NCI-H774 (cell line): ENCODE results near the gene RPRD2.
"Not testable (repeated sequence)": the region's sequence is repeated elsewhere in the genome, so short reads cannot be mapped to it uniquely, and the experiment has no call there.

Experiments
- DNase-seq: peaks from one replicate; lab custom pipeline; 2025; lab: John Stamatoyannopoulos, UW

RPRD2 gene

DNA sequence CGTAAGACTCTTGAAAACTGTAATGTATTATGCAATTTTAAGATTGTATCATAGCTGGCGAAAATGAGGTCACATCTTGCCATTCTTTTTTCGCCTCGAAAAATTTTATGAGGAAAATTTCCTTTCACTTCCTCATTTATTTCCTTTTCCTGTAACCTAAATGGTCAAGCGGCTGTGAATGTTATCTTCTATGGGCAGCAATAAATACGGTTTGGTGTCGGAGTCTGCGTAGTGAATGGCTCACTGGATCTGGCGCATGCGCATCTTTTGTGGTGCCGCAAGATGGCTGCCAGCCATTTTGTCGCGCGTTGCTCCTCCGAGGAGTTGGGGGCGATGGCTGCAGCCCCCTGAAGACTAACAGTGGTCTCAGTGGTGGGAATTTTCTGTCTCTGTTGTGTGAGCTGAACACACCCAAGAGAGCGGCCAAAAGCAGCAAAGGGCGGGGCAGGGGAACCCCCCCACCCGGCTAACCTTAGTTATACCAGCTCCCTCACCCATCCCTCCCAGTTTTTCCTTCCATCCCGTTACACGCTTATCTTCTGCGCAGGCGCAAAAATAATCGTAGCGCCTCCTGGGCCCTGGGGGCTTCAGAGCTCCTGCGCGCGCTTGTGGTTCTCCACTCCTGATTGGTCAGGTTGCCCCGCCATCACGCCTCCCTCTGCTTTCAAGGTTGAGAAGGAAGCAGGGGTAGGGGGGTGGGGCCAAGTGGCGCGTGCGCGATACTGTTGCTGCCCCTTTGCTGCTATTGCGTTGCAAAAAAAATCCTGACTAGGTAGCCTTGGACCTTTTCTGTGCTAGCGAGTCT is at the start of gene RPRD2:
Gene RPRD2 (plus strand): TSS at position 722 of the 805 bp plus-strand sequence. CDS start 568 bp downstream, outside the sequence.
- peak; percentile 99 for DNase-seq

DNA sequence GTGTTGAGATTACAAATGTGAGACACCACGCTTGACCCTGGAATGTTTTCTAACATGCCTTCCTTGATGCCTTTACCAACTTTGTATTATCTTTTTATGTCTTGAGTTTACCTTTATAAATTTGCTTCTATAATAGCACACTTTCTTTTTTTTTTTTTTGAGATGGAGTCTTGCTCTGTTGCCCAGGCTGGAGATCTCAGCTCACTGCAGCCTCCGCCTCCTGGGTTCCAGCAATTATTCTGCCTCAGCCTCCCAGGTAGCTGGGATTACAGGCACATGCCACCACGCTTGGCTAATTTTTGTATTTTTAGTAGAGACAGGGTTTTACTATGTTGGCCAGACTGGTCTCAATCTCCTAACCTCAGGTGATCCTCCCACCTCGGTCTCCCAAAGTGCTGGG is 49.3 kb upstream of the RPRD2 start:
- DNase-seq, result not testable (repeated sequence)

DNA sequence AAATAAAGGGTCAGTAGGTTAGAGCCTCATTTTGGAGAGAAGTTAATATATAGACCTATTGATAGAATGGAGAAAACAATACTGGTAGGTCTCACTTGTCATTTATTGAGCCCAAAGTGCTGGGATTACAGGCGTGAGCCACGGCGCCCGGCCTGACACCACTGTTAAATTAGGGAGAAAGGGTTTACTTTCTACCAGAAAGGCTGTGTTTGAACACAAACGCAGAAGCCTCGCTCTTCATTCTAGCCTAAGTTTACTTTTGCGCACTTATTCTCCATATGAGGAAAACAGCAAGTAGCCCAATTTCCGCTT is 43.3 kb upstream of the RPRD2 start:
- DNase-seq, result no peak

DNA sequence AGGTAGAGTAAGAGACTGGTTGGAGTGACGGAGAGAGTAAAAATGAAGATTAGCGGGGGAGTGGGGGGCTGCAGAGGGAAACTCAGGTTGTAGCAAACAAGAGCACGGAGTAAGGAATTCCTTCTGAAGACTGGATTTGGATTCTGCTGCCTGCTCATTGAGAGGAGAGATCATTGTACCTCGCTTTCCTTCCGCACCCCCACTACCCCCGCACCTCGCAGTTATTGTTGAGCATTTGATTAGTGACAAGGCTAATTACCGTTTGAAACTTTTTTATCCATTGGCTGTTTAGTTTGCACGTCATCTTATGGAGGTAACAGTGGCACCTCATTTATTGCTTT is 42.2 kb upstream of the RPRD2 start:
- no peak for DNase-seq

DNA sequence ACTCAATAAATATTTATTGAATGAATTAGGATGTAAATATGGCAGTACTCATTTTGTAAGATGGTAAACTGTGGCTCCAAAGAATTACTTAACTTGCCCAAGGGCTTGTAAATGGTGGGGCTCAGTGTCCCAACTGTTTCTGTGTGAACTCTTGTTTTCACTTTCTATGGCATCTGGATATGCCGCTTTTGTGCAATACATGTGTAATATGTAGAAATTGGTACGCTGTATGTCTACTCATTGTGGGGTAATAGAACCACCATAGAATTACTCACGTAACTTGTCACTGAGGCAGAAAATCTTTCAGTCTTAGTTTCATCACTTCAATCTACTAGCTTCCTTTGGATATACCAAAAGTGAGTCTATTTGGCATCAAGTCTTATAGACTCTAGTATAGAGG is 41.6 kb upstream of the RPRD2 start:
- no peak for DNase-seq

DNA sequence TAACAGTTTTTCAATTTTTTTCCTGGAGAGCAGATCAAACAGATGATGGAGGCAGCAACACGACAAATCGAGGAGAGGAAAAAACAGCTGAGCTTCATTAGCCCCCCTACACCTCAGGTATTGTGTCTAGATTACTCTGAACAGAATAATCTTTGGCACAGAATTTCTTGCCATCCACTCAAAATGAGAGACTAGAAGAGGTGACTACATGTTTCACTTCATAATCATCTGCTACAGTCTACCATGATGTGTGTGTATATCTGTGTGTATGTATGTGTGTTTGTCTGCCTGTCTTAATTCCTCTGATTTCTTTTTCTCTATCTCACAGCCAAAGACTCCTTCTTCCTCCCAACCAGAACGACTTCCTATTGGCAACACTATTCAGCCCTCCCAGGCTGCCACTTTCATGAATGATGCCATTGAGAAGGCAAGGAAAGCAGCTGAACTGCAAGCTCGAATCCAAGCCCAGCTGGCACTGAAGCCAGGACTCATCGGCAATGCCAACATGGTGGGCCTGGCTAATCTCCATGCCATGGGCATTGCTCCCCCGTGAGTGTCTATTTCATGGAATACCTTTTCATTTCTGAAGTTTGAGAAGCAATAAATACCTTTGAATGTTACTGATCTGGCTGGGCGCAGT is 31.2 kb upstream of the RPRD2 start:
- no peak for DNase-seq

DNA sequence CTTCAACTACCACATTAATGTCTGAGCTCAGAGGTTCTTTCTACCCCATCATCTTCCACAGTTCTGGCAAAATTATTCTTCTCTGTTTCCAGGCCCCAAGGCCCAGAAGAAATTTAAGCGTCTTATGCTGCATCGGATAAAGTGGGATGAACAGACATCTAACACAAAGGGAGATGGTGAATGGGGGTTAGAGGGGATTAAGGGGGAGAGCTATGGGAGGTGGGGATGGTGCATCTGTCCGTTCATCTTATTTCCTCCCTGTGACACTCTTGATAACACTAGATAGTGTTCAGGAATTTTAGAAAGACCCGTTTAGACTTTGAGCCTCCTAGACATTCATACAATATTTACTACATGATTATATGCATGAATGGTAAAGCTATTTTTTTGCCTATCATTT is 17.6 kb upstream of the RPRD2 start:
- no peak for DNase-seq

DNA sequence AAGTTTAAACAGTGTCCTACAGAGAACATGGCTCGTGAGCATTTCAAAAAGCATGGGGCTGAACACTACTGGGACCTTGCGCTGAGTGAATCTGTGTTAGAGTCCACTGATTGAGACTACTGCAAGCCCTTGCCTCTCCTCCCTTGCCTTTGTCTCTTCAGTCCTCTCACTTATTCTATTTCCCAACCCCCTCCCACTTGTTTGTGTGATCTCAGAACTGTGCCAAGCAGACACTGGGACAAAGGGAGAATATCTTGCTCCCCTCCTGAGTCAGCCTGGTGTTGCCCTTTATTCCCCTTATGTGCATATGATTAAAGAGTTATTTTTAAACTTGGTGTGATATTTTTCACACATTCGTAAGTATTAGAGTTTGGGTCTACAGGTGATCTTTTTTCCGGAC is 11.1 kb upstream of the RPRD2 start:
- no peak for DNase-seq

DNA sequence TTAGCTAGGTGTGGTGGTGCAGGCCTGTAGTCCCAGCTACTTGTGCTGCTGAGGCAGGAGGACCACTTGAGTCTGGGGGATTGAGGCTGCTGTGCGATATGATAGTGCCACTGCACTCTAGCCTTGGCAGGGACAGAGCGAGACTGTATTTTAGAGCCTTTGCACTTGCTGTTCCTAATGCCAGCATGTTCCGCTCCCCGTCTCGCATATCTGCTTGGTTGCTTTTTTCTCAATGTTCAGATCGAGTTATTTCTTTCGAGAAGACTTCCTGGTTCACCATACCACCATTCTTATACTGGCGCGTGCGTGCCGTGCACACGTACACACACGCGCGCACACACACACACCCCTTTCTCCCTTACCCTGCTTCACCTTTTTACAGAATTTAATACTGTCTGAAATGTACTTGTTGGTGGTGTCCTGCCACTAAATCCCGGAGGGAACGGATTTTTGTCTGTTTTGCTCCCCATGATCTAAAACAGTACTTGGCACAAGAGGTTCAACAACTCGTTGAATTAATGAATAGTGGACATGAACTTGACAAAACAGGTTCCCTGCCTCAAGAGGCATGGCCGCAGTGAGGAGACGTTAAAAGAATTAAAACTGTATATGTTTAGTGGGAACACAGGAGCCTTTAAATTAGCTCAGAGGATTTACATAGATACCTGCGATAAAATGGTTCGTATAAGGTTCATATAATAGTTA is 1.1 kb upstream of the RPRD2 start:
- peak; percentile 68 for DNase-seq

DNA sequence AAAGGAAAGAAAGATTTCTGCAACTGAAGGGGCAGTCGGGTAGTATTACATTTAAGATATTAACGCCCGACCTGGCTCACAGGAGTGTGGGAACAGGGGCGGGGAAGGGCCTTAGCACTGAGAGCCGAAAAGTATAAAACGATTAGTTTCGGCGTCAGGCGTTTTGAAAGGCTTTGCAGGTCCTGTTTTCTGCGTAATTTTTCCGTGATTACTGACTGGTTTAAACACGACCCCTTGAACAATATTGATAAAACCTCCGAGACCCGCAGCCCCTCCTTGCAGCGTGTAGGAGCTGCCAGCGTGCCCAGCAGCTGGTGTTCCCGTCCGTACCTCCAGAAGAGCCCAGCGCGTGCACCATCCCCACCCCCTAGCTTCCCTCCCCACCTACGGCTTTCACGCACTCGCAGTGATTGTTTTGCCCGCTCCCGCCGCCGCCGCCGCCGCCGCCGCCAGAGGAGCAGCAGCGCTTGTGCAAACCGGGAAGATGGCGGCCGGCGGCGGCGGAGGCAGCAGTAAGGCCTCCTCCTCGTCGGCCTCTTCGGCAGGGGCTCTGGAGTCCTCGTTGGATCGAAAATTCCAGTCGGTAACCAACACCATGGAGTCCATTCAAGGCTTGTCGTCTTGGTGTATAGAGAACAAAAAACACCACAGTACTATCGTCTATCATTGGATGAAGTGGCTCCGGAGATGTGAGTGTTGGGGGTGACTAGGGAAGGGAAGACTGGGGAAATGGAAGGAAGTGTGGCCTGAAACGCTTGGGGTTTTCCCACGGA is 470 bp downstream of the RPRD2 start:
- peak; percentile 80 for DNase-seq

DNA sequence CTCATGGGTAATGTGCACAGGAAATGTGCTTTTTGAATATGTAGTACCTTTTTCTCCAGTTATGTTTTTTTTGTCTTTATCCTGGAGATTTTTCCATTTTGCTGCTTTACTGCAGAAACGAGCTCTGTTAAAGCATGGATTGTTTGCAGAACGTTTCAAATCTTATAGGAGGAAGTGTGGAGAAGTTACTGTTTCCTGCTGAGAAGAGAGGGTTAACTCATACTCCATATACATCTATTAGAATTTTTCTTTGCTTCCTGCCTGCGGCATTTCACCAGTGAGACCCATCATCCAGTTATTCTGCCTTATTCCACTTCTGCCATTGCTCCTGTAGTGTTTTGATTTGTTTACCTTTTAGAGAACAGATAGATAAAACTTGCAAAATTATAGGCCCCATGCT is 2.0 kb downstream of the RPRD2 start:
- no peak for DNase-seq

DNA sequence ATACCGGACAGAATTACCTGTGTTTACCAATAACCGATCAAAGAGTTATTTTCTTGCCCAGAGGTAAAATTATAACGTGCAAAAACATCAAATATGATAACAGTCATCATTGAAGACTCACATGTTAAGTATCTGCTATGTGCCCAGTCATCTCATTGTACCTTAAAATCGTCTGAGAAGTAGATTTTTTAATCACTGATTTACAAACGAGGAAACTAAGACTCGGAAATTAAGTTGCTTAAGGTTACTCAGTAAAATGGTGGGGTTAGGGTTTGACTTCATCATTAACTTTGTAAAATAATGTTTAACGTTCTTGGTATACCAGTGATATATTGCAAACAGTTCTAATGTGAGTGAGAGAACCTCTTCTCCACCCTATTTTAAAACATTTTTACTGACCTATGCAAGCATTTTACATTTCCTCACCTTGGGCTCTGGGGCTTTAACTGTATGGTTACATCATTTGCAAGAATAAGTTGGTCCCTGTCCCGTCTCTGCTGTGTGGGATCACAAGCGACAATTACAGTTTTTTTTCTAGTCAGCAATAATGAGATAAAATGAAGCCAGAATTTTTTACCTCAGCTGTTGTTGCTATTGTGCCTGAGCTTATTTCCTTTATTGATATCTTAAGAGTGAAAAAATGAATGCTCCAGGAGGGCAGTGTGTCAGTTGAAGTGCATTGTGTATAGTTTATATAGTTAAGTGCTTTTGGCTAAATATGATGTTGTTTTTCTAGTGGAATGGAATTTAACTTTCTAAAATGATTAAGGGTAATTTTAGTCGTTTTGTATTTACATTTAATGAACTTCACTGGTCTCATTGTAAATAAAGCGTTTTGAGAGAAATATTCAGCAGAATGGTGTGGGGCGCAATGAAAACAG is 2.7 kb downstream of the RPRD2 start:
- DNase-seq, result no peak

DNA sequence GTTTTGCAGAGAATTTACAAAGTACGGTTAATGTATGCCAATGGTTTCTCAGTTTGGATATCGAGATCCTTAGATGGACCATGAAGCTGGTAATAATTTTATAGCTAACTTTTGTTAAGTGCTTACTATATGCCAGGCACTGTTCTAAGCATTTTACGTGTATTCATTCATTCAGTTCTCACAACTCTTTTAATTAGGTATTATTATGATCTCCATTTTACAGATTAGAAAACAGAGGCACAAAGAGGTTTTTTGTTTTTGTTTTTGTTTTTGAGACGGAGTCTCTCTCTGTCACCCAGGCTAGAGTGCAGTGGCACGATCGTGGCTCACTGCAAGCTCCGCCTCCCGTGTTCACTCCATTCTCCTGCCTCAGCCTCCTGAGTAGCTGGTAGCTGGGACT is 7.2 kb downstream of the RPRD2 start:
- DNase-seq, result no peak

DNA sequence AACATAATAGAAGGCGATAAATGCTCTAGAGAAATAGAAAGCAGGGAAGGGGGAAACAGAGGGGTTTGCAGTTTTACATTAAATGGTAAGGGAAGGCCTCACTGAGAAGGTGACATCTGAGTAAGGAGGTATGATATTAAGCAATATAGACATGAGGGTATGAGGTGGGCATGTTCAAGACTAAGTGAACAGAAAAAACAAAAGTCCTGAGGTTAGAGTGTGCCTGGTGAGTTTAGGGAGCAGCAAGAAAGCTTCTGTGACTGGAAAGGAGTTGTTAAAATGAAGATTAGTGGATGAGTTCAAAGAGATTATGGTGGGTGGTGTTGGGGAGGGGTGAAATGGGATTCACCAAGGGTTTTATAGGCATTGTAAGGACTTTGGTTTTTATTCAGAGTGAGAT is 8.6 kb downstream of the RPRD2 start:
- no peak for DNase-seq

DNA sequence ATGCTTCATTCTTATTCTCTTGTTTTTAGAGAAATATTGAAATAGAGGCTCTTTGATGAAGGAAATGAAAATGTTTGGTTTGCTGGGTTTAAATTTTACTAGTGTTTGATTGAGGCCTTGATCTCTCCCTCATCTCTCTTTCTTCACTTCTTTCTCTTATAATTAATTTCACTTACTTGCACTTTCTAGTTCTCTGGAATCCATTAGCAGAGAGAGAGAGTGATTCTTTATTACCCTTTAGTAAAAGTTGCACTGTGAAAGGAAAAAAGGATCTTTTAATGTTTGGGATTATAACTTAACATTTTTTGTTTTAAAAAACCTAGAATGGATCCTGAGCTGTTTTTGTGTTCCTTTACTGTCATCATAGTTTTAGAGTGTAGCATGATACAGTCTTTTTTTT is 12.2 kb downstream of the RPRD2 start:
- DNase-seq, result no peak

DNA sequence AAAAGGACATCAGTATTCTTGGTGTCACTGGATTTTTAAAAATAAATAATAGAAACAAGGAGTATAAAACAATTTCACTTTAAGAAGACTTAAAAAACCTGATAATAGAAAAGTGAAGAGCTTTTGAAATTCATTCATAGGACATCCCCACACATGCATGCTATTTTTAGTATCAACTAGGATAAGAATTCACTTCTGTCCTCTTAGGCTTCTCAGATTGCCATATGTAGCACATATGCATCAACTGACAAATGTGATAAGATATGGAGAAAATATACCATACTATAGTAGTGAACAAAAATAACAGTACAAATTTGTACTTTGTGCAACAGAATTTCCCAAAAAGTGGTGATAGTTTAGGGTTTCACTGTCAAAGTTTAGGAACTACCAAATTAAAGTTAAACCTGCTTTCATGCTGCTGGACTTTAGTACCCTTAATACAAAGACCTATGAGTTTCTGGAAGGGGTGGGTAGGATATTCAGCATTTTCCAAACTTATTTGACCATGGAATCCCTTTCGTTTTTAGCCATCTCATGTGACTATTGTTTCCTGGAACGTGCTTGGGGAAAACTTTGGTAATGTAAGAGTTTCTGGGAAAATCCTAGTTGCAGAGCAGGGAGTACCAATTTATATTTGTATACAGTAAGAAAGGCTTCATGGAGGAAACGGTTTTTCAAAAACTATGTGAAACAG is 19.8 kb downstream of the RPRD2 start:
- no peak for DNase-seq

DNA sequence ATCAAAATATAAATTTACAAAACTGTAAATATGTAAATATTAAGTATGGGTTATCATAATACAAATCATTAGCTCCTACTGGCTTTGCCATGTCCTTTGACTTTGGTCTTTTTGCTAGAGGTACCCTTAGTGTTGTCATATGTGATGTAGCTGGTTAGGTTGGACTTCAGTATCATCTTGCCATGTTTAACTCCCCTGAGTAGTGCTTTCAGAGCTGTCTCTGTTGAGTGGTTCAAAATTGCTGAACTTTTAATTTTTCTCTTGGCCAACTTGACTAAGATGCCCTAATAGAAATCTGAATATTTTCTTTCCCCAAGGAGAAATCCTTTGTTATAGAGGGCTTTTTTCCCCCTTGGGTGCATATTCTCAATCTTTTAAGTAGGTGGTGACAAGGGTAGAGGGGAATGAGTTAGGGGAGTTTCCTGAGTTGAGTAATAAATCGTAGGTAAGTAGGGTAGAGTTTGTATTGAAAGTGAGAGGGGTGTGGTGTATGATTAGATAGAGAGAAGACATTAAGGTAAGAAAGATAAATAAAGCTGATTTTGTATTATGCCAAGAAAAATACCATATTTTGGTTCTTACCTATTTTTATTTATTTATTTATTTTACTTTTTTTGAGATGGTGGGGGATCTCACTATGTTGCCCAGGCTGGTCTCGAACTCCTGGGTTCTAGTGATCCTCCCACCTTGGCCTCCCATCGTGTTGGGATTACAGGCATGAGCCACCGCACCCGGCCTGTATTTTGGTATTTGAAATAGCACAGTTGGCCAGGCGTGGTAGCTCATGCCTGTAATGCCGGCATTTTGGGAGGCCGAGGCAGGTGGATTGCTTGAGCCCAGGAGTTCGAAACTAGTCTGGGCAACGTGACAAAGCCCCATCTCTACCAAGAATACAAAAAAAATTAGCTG is 21.8 kb downstream of the RPRD2 start:
- DNase-seq, result no peak

DNA sequence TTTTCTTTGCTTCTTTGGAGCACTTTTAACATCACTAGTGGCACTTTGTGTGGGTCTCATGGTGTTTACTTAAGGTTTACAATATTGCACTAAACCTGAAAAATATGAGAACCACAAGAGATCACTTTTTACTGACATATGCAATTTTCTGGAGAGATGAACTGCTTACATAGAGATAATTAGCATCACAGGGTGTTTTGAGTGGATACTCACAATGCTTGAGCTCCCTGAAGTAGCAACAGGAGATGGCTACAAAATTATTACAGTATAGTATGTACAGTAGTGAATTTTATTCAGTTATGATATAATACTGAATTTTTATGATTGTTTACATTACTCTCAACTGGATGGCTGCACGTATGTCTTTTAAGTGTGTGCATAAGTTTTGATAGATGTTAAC is 22.6 kb downstream of the RPRD2 start:
- no peak for DNase-seq

DNA sequence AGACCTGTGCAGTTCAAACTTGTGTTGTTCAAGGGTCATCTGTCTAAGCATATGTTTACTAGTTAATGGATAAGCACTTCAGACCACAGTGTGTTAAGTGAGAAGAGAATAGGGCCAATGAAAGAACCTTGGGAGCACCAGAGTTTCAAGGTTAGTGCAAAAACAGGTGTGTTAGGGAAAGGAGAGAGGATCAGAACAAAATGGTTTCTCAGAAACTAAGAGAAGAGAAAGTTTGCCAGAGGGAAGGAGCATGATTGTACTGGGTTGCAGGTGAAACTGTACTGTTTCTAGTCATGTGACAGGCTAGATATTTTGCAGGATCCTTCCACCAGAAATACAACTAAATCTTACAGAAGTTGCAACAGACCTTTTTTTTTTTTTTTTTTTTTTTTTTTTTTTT is 23.3 kb downstream of the RPRD2 start:
- DNase-seq, result no peak

DNA sequence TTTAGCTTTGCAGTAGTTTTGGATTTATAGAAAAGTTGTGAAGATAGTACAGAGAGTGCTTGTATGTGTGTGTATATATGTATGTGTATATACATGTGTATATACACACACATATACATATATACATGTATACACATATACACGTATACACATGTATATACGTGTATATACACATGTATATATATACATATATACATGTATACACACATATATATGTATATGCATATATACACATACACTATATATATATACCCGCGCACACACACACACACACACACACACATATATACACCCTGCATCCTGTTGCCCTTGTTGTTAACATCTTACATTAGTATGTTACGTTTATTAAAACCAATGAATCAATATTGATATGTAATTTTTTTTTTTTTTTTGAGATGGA is 24.3 kb downstream of the RPRD2 start:
- no peak for DNase-seq
